OCI-LY7 (cell line): Measurements from ENCODE around the gene KIAA0513. TPM values are rescaled to one million over a fixed set of nuclear protein-coding genes. Genes with fewer than 3 reads are reported as not detected.

Experiments
- BruUV-seq: library from RNA; stranded (reverse); fragments of 400-500 nt; replicated peaks from 2 replicates; lab custom pipeline; 2021; lab: Mats Ljungman, UMichigan
- CTCF ChIA-PET: fragments of 300-600 bp; sonication (Branson Sonifier 250); formaldehyde crosslinking; loops from one replicate; lab custom pipeline; 2022; ENCODE audit warnings: antibody characterized with exemption; ENCODE audit not compliant: unreplicated experiment; lab: Charles Lee
- POLR2A ChIA-PET: fragments of 300-600 bp; sonication (Branson Sonifier 250); formaldehyde crosslinking; loops from one replicate; lab custom pipeline; 2022; ENCODE audit warnings: antibody characterized with exemption; lab: Charles Lee
- DNase-seq: peaks from one replicate; pipeline ENCODE4 v3.0.0-alpha.2; 2015; ENCODE audit warnings: low spot score
- H2AFZ ChIP-seq: fragments of 200-600 bp; sonication (generic), shearing (Covaris generic); 2 replicates; pipeline ENCODE4 v1.6.1; 2014; ENCODE audit warnings: mild to moderate bottlenecking, antibody characterized with exemption, low read length, moderate library complexity
- H3K27ac ChIP-seq: fragments of 200-600 bp; sonication (generic); 2 replicates; pipeline ENCODE4 v1.5.1; 2014; ENCODE audit warnings: mixed run types, low read depth, mild to moderate bottlenecking, moderate library complexity, low read length, inconsistent platforms; ENCODE audit not compliant: poor library complexity, severe bottlenecking
- H3K36me3 ChIP-seq: fragments of 200-600 bp; sonication (generic); 2 replicates; pipeline ENCODE4 v1.6.1; 2014; ENCODE audit warnings: mild to moderate bottlenecking, antibody characterized with exemption, low read length, moderate library complexity, mixed read lengths; ENCODE audit not compliant: insufficient read depth
- H3K4me1 ChIP-seq: fragments of 200-600 bp; sonication (generic); 2 replicates; pipeline ENCODE4 v1.5.1; 2014; ENCODE audit warnings: mild to moderate bottlenecking, low read length; ENCODE audit not compliant: insufficient read depth, poor library complexity, severe bottlenecking
- H3K4me2 ChIP-seq: fragments of 200-600 bp; sonication (generic); 2 replicates; pipeline ENCODE4 v1.6.1; 2014; ENCODE audit warnings: mild to moderate bottlenecking, low read length
- H3K4me3 ChIP-seq: fragments of 200-600 bp; sonication (generic); 2 replicates; pipeline ENCODE4 v1.5.1; 2014; ENCODE audit warnings: mild to moderate bottlenecking, low read depth, low read length; ENCODE audit not compliant: poor library complexity, severe bottlenecking
- H3K79me2 ChIP-seq: fragments of 200-600 bp; sonication (generic); 2 replicates; pipeline ENCODE4 v1.6.1; 2016; ENCODE audit warnings: low read depth, mild to moderate bottlenecking, low read length, moderate library complexity, mixed read lengths; ENCODE audit not compliant: insufficient read depth
- H3K9me2 ChIP-seq: fragments of 200-600 bp; sonication (generic); 2 replicates; pipeline ENCODE4 v1.6.1; 2016; ENCODE audit warnings: mild to moderate bottlenecking, low read length, mixed read lengths; ENCODE audit not compliant: insufficient read depth
- H3K9me3 ChIP-seq: fragments of 200-600 bp; sonication (generic); 2 replicates; pipeline ENCODE4 v1.6.1; 2014; ENCODE audit warnings: mild to moderate bottlenecking, mixed run types, low read length, mixed read lengths
- H4K20me1 ChIP-seq: fragments of 200-600 bp; sonication (generic); 2 replicates; pipeline ENCODE4 v1.6.1; 2014; ENCODE audit warnings: mild to moderate bottlenecking, antibody characterized with exemption, low read length, moderate library complexity, mixed read lengths; ENCODE audit not compliant: insufficient read depth
- CTCF ChIP-seq: fragments of 200-600 bp; sonication (generic); conservative IDR thresholded peaks from 2 replicates; pipeline ENCODE4 v1.5.1; 2014; ENCODE audit warnings: mild to moderate bottlenecking, antibody characterized with exemption, low read length, moderate library complexity, mixed read lengths
- EZH2phosphoT487 ChIP-seq: fragments of 200-600 bp; sonication (generic); IDR thresholded peaks from 2 replicates; pipeline ENCODE4 v1.6.1; 2018; ENCODE audit warnings: low read depth, borderline replicate concordance, mild to moderate bottlenecking, mixed run types, antibody characterized with exemption, low read length, moderate library complexity, mixed read lengths
- intact Hi-C: fragments of 100-400 bp; cut with micrococcal nuclease; formaldehyde crosslinking; loops from one replicate; pipeline ENCODE4 v1.10.0; 2022; ENCODE audit not compliant: unreplicated experiment
- total RNA-seq, 2 experiments: library from RNA; depleted of rRNA in 1 of 2; stranded (reverse); fragments of >200 nt in 1 of 2; shearing (Covaris generic) in 1 of 2; gene quantifications; 2 replicates each; pipeline ENCODE4 v1.2.3, GENCODE V29; 2014 to 2022

The KIAA0513 gene
- total RNA-seq, 2 experiments from 2014 or later, result 0.88 to 4.8 TPM

DNA sequence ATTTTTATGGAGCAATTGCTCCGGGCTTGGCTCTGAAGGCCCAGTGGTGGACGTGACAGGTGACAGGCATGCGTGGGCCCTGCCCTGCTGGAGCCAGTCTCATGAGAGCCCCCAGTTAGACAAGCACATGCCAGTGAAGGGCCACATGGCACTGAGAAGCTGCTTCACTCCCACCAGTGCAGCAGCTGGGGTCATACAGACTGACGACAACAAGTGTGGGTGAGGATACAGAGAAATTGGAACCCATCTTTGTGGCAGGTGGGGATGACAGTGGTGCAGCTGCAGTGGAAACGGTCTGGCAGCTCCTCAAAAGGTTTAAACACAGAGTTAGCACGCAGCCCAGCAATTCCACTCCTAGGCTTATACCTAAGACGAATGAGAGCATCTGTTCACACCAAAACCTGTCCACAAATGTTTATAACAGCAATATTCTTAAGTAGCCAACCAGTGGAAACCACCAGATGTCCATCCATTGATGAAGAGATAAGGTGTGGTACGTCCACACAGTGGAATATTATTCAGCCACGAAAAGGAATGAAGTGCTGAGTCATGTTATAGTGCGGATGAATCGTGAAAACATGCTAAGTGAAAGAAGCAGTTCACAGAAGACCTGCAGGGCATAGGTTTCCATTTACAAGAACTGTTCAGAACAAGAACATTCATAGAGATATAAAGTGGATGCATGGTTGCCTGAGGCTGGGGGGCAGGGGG lies 97.2 kb downstream of the KIAA0513 start:
- Histone ChIP-seq H3K36me3 (no peaks in the 10 kb centered on the region), H3K9me2 (no peaks in the 10 kb centered on the region), H3K27ac (no peak overlapping the region), H3K9me3 (no peaks in the 10 kb centered on the region), H2AFZ (no peak overlapping the region), H3K4me3 (no peak overlapping the region), H4K20me1 (no peaks in the 10 kb centered on the region), H3K4me2 (no peak overlapping the region), H3K4me1 (no peaks in the 10 kb centered on the region), H3K79me2 (no peaks in the 10 kb centered on the region)
- no peak for TF ChIP-seq CTCF
- no peak for TF ChIP-seq EZH2phosphoT487
- ChIA-PET POLR2A (no interaction called here), CTCF (no interaction called here)
- no TSS peak for BruUV-seq
- DNase-seq, result no peak
- intact Hi-C loops, result no loop called here

DNA sequence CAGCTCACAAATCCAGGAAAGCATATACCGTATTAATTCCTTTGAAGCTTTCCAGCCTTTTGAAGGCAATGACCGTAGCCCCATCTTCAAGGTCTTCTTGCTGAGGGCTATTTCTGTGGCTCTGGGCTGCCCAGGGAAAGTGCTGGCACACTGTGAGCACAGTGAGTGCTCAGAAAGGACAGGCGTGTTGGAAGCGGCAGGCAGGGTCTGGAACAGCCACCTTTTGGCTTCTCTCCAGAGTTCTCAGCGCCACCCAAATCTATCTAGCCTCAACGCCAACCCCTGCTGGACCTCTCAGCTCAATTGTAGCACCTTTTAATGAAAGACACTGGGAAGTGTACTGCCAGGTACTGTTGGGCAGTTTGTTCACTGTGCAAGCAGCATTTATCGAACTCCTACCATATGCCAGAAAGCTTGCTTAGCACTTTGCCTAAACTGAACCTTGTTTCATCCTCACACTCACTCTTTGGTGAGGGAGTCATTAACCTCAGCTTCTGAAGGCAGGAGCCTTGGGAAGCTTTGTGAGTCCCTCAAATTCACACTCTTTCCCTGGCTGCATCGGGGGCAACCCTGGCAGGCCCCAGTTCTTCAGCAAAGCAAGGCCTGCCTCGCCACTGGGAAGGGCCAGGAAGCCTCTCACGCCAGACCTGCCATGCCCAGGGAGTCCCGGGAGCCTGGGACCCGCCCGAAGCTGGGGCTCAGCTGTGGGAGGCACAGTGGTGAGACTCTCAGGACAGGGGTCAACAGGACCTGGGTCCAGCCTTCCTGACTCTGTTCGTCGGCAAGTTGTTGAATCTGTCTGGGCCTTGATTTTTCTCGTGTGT lies 98.2 kb downstream of the KIAA0513 start:
- Histone ChIP-seq H3K79me2 (no peaks in the 10 kb centered on the region), H3K4me1 (no peaks in the 10 kb centered on the region), H3K4me2 (no peak overlapping the region), H2AFZ (no peak overlapping the region), H3K27ac (no peak overlapping the region), H3K4me3 (no peak overlapping the region), H3K9me3 (no peaks in the 10 kb centered on the region), H3K9me2 (no peaks in the 10 kb centered on the region), H4K20me1 (no peaks in the 10 kb centered on the region), H3K36me3 (no peaks in the 10 kb centered on the region)
- DNase-seq, result no peak
- ChIA-PET CTCF (interaction anchor here (1.0 kb wide), 2 partner anchors 14 to 249 kb away, joined by 4 read pairs; no protein-coding TSS in a partner anchor), POLR2A (interaction anchor here (0.5 kb wide), 1 partner anchor 182 kb away, joined by 3 read pairs; no protein-coding TSS in a partner anchor)
- TF ChIP-seq CTCF, result no peak
- TF ChIP-seq EZH2phosphoT487, result no peak
- BruUV-seq, result no TSS peak
- intact Hi-C loops, result no loop called here
